MCF 10A (cell line): ENCODE data around the gene PGC. TPM values are rescaled to one million over a fixed set of nuclear protein-coding genes. Genes with fewer than 3 reads are reported as not detected.

Experiments
- BruUV-seq: library from RNA; stranded (reverse); fragments of 400-500 nt; replicated peaks from 2 replicates; lab custom pipeline; 2021; lab: Mats Ljungman, UMichigan
- CTCF ChIA-PET: fragments of 300-600 bp; sonication (Branson Sonifier 250); formaldehyde crosslinking; extraction: SDS; loops from one replicate; lab custom pipeline; 2021; ENCODE audit warnings: antibody characterized with exemption, inconsistent platforms; lab: Yijun Ruan, JAX
- POLR2A ChIA-PET: fragments of 300-600, 350-650 bp; sonication (Branson Sonifier 250); formaldehyde crosslinking; extraction: SDS; loops from one replicate; lab custom pipeline; 2020; ENCODE audit warnings: antibody characterized with exemption, inconsistent platforms; lab: Yijun Ruan, JAX
- DNase-seq: peaks from one replicate; pipeline ENCODE4 v3.0.0-alpha.2; 2018; ENCODE audit not compliant: unreplicated experiment
- H3K27ac Mint-ChIP-seq: one replicate; pipeline ENCODE4 v1.8.0; 2022; ENCODE audit warnings: mild to moderate bottlenecking, low read depth, mixed read lengths; ENCODE audit not compliant: unreplicated experiment
- H3K27me3 Mint-ChIP-seq: one replicate; pipeline ENCODE4 v1.8.0; 2022; ENCODE audit warnings: mixed read lengths; ENCODE audit not compliant: insufficient read depth, unreplicated experiment
- H3K36me3 Mint-ChIP-seq: one replicate; pipeline ENCODE4 v1.8.0; 2022; ENCODE audit warnings: mild to moderate bottlenecking, moderate library complexity, mixed read lengths; ENCODE audit not compliant: insufficient read depth, unreplicated experiment
- H3K4me1 Mint-ChIP-seq: one replicate; pipeline ENCODE4 v1.8.0; 2022; ENCODE audit warnings: mixed read lengths; ENCODE audit not compliant: insufficient read depth, unreplicated experiment
- H3K4me3 Mint-ChIP-seq: one replicate; pipeline ENCODE4 v1.8.0; 2022; ENCODE audit warnings: mild to moderate bottlenecking, moderate library complexity, mixed read lengths; ENCODE audit not compliant: unreplicated experiment
- H3K9me3 Mint-ChIP-seq: one replicate; pipeline ENCODE4 v1.8.0; 2022; ENCODE audit warnings: mixed read lengths; ENCODE audit not compliant: unreplicated experiment
- intact Hi-C: fragments of 100-400 bp; cut with micrococcal nuclease; formaldehyde crosslinking; loops from 2 replicates; pipeline ENCODE4 v1.14.1; 2022
- total RNA-seq: library from RNA; stranded (reverse); gene quantifications from 2 replicates; pipeline ENCODE4 v1.2.3, GENCODE V29; 2022
- TF ChIP-seq, protein P1 (sequence below): fragments of 200-600 bp; IDR thresholded peaks from one replicate; pipeline ENCODE4 v1.8.0; 2022; ENCODE audit warnings: antibody characterized with exemption, mild to moderate bottlenecking; ENCODE audit not compliant: unreplicated experiment

PGC gene
- total RNA-seq, 1 experiment from 2014 or later: not detected

- ChIA-PET POLR2A (no interaction called here), CTCF (no interaction called here)
- intact Hi-C loops: no loop called here
- Mint-ChIP-seq H3K36me3 (peaks cover 6% of the 10 kb centered on the region), H3K4me3 (no peak overlapping the region), H3K4me1 (peaks cover 36% of the 10 kb centered on the region), H3K27ac (no peak overlapping the region), H3K27me3 (no peaks in the 10 kb centered on the region), H3K9me3 (no peaks in the 10 kb centered on the region)
- TF ChIP-seq, protein P1, sequence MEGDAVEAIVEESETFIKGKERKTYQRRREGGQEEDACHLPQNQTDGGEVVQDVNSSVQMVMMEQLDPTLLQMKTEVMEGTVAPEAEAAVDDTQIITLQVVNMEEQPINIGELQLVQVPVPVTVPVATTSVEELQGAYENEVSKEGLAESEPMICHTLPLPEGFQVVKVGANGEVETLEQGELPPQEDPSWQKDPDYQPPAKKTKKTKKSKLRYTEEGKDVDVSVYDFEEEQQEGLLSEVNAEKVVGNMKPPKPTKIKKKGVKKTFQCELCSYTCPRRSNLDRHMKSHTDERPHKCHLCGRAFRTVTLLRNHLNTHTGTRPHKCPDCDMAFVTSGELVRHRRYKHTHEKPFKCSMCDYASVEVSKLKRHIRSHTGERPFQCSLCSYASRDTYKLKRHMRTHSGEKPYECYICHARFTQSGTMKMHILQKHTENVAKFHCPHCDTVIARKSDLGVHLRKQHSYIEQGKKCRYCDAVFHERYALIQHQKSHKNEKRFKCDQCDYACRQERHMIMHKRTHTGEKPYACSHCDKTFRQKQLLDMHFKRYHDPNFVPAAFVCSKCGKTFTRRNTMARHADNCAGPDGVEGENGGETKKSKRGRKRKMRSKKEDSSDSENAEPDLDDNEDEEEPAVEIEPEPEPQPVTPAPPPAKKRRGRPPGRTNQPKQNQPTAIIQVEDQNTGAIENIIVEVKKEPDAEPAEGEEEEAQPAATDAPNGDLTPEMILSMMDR: no peak
- BruUV-seq: no TSS peak
- no peak for DNase-seq
Measured at GRCh38 chr6:41728073-41728936, 18.9 kb downstream of the PGC start.

DNA sequence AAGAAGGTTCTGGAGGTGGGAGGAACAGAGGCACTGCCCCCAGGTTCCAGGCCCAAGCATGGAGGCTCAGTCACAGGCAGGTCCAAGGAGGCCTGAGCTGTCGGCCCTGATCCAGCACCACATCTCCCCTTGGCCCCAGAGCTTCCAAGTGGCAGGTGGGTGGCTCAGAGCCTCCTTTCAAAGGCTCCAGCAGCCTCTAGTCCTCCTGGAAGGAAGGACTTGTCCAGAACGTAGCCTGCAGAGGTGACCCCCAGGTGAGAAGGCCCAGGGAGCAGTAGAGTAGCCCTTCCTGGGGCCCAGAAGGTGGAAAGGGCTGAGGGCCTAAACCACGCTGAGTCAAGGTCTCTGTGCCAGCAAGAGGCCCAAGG, 19.5 kb downstream of the PGC start:
- BruUV-seq: no TSS peak
- Mint-ChIP-seq H3K4me3 (no peak overlapping the region), H3K27ac (no peak overlapping the region), H3K27me3 (no peaks in the 10 kb centered on the region), H3K4me1 (peaks cover 42% of the 10 kb centered on the region), H3K9me3 (no peaks in the 10 kb centered on the region), H3K36me3 (peaks cover 6% of the 10 kb centered on the region)
- POLR2A ChIA-PET: no interaction called here
- TF ChIP-seq, protein P1: no peak
- DNase-seq: no peak
- CTCF ChIA-PET: no interaction called here
- intact Hi-C loops: no loop called here

DNA sequence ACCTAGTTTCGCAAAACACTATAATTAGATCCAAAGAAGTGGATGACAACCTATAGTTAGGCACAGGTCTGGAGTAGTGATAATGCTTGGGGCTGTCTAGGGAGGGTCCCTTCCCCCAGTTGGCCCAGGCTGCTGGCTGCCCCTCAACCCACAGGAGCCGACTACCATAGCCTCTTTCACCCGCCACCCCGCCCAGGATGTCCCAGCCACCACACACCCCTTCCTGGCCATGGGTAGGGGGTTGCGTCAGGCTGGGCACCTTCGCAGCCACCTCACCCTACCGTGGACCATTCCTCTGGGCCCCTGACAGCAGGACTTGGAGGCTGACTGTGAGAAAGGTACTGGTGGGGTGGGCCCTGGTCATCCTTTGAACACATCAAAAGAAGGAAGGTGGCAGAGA, 20.3 kb downstream of the PGC start:
- Mint-ChIP-seq H3K27ac (no peak overlapping the region), H3K4me3 (no peak overlapping the region), H3K9me3 (no peaks in the 10 kb centered on the region), H3K4me1 (peaks cover 42% of the 10 kb centered on the region), H3K27me3 (no peaks in the 10 kb centered on the region), H3K36me3 (peaks cover 6% of the 10 kb centered on the region)
- BruUV-seq: no TSS peak
- intact Hi-C loops: no loop called here
- ChIA-PET POLR2A (no interaction called here), CTCF (no interaction called here)
- TF ChIP-seq, protein P1: no peak
- no peak for DNase-seq

DNA sequence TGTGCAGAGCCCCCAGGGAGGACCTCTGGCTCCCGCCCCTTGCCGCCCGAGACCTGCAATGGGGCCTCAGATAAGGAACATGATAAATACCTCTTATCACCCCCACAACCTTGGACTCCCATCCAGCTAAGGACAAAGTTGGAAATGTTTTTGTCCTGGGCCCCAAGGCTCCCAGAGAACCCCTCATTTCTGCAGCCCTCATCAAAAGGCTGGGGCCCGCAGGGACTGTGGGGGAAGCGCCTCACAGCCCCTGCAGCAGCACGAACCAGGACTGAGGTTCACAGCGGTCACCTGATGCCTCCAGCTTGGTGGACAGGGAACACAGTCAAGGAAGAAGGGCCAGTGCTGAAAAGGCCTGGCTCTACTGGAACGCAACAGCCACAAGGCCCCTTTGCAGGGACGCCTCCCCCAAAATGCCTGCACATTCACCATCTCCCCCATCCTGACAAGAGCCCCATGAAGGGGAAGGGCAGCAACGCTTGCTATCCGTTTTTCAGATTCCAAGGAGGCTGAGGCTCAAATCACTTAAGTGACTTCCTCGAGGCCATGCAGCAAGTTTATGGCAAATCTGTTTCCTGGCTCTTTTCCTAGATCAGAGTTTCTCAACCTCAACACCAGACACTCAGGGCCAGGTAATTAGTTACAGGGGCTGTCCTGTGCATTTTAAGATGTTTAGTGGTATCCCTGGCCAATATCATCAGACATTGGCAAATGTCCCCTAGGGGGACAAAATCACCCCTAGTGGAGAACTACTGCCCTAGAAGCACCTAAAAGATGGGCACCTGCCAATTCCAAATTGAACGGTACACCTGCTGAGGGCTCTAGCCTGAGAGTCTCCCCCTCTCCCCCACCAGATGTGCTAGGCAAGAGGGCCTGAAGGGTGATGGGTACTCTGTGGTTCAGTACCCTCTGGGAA, 22.4 kb downstream of the PGC start:
- H3K36me3 Mint-ChIP-seq: peaks cover 6% of the 10 kb centered on the region
- TF ChIP-seq, protein P1: no peak
- intact Hi-C loops: no loop called here
- BruUV-seq: no TSS peak
- no peak for DNase-seq
- no peaks in the 10 kb centered on the region for H3K27me3 Mint-ChIP-seq
- no peaks in the 10 kb centered on the region for H3K9me3 Mint-ChIP-seq
- CTCF ChIA-PET: interaction anchor here (0.6 to 1.0 kb wide), 5 partner anchors 8 to 120 kb away, joined by 3 to 6 read pairs (median 4); no protein-coding TSS in a partner anchor
- POLR2A ChIA-PET: interaction anchor here (0.6 to 4.7 kb wide), 3 partner anchors 9 to 100 kb away, joined by 3 to 41 read pairs (median 3); no protein-coding TSS in a partner anchor
- H3K27ac Mint-ChIP-seq: no peak overlapping the region
- H3K4me1 Mint-ChIP-seq: peaks cover 41% of the 10 kb centered on the region
- no peak overlapping the region for H3K4me3 Mint-ChIP-seq
